Forelimb muscle (tissue), 1 donor: ENCODE results near the gene SLC8A1. TPM values are rescaled to one million over a fixed set of nuclear protein-coding genes. Genes with fewer than 3 reads are reported as not detected.

ENCODE experiments used
- DNase-seq: peaks from one replicate; pipeline ENCODE4 v3.0.0-alpha.2; 2013; ENCODE audit warnings: low read depth
- polyA plus RNA-seq: library from polyadenylated mRNA; unstranded; fragments of 120-200 nt; gene quantifications from one replicate; pipeline ENCODE4 v1.2.1, GENCODE V29; 2013; ENCODE audit not compliant: insufficient read length

SLC8A1 gene
- polyA plus RNA-seq, 1 donor = 6.5 TPM

- DNase-seq = no peak
Observed at GRCh38 chr2:40230707-40231432, 221.0 kb downstream of the SLC8A1 start.

GRCh38 chr2:40230186-40230585 lies 221.7 kb downstream of the SLC8A1 start:
- DNase-seq = no peak

DNA sequence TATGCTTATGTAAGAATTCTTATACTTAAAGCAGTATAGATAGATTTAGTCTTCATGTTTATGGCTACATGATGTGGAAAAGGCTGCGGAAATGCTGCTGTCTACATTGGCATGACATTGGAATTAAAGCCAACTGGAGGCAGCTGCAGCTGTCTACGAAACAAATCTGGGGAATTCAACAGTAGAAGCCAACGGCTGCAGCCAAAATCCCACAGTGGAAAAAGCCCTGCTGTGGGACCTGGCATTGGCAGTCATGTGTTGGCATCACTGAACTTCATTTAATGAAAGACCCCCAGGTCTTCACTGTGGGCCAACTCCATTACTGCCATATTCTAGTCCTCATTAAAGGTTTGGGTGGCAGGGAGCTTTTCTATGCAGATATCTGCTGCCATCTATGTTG lies 223.6 kb downstream of the SLC8A1 start:
- no peak for DNase-seq

GRCh38 chr2:40227210-40227609 lies 224.7 kb downstream of the SLC8A1 start:
- no peak for DNase-seq

DNA sequence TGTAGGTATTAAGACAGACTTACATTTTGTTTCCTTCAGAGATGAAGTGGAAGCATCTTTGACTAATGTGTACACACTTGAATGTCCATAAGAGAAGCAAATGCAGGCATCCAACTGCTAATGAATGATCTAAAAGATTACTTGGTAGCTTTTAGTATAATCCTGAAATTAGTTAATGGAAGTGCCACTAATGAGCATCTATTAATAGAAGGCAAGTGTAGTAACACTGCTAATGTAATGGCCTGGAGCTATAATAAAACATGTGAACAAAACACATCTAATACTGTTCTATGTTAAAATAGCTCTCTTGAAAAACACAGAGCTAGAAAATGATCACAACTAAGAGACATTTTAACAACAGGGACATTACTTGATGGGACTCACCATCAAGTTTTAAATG lies 225.3 kb downstream of the SLC8A1 start:
- DNase-seq = no peak

DNA sequence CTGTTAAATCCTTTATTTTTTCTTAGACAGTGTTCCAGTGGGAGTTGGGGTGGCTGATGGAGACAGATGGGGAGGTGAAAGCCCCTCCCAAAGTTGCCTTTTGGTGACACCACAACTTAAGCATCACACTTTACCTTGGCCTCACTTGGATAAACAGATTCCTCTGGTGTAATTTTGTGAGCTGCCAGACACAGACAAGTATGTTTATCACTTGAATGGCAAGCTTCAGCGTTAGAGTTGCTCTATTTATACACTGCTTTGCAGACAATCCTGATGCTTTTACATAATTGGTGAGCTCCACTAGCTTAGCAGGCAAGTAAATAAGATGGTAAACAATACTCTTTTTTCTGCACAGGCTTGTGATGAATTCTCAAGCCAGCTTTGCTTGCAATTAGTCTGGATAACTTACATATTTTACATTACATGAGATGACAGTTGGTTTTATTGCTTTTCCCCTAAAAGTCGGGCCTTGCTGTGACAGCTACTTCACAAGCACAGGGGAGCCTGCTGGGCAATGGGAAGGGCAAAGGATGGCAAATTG lies 226.2 kb downstream of the SLC8A1 start:
- no peak for DNase-seq

DNA sequence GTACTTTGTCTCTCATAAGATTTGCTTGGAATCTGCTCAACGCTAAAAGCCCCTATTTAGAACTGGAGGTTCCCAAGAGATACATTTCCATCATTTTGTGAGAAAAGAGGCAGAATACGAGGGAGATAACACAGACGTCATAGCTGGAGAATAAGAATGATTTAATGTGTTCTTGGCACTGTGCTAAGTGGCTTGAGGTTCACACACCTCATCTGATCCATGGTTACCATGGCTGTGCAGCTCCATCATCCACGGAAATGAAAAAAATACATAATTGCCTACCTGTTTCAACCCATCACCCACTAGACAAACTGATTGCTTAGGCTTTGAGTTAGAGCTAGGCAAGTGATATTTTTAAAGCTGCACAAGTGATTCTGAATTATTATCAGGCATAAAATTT lies 227.6 kb downstream of the SLC8A1 start:
- no peak for DNase-seq

GRCh38 chr2:40220177-40220925 lies 231.5 kb downstream of the SLC8A1 start:
- DNase-seq = no peak

- DNase-seq = no peak
Observed at GRCh38 chr2:40219141-40219540, 232.7 kb downstream of the SLC8A1 start.

DNA sequence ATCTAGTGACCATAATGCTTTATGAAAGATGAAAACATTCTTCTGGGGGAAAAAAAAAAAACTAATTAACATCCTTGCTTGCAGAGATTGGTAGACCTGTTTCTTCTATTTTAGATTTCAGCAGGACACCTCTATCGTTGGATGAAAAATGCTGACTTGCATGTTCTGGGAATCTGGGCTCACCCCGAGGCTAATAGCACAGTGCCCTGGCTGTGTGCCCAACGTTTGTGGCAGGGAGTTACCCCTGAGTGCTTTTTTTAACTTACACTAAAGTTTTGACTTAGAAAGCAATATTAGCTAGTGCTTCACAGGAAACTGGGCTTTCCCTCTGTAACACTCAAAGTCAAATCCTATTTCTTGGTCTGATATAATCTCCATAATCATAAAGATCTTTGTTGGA lies 233.2 kb downstream of the SLC8A1 start:
- DNase-seq = no peak

DNA sequence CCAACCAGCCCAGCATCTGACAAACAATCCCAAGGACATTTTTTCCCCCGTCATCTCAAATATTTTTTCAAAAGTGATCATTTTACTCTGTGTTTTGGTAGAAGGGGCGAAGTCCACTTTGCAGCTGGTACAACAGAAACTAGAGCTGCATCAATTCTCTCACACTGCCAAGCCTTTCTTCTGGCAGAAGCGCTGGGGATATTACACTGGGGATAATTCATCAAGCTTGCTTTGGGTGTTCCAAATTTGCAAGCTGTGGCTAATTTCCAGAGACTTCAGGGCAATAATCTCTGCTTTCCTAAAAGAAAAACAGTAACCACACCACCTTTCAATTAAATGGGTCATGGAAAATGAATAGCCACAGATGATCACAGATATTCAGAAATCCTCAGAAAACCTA lies 238.3 kb downstream of the SLC8A1 start:
- no peak for DNase-seq

- DNase-seq = no peak
Observed at GRCh38 chr2:40213071-40213470, 238.8 kb downstream of the SLC8A1 start.

DNA sequence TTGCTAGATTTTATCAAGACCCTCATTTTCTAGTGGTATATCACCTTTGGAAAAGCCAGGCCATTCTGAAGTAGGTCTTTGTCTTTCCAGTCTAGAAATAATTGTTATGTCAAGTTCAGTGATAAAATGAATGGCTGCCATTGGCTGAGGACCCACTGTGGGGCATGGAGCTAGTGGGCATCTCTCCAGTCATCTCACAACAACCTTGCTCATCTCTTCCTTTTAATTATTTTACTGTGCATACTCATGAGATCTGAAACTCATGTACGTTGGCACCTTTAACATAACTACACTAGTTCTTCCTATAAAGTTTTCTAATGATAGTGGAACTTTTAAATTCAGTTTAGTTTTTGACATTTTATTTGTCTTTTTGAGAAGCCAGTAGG lies 240.9 kb downstream of the SLC8A1 start:
- no peak for DNase-seq

DNA sequence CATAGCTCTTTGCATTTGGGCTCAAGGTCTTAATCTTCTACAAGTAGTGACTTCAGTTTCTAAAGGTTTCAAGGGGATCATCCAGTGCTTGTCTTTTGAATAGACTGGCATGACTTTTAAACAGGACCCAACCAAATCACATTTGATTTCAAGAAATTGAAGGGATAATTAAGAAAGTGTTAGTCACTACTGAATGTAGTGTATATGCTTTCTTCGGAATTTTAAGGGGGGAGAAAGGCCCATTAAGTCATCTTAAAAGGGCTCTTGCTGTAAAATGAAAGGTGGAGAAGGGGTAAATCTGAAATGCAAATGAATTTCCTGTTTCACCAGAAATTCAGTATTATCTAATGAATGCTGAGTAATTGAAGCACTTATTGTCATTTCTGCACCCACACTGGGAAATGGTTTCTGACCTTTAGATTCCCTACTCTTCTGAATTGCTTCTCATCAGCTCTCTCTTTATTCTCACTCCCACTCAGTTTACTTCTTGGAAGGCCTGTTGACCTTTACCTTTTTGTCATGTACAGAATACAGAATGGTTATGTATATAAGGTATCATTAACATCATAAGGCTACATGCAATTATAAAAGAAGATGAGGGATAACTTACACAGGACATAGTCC lies 241.4 kb downstream of the SLC8A1 start:
- DNase-seq = no peak

DNA sequence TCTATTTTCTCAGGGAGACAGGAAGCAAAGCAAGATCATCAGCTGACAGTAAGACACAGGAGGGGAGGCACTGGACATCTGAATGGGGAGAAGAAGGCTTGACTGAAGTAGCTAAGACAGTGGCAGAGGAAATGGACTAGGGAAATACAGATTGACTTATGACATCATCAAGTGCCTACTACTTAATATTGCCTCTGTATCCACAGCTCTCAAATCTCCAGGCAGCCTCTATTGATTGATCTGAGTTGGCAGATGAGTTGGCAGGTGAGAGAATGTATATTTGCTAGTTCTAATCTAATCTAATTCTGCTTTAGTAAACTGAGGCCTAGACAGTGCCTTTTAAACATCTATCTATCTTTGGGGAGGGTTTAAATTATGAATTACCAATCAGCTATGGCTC lies 242.1 kb downstream of the SLC8A1 start:
- no peak for DNase-seq

GRCh38 chr2:40208463-40208862 lies 243.4 kb downstream of the SLC8A1 start:
- DNase-seq = no peak

- no peak for DNase-seq
Observed at GRCh38 chr2:40204268-40204667, 247.6 kb downstream of the SLC8A1 start.

GRCh38 chr2:40202798-40203400 lies 249.0 kb downstream of the SLC8A1 start:
- DNase-seq = no peak

- no peak for DNase-seq
Observed at GRCh38 chr2:40201425-40201824, 250.5 kb downstream of the SLC8A1 start.

- DNase-seq = no peak
Observed at GRCh38 chr2:40200366-40200915, 251.4 kb downstream of the SLC8A1 start.

DNA sequence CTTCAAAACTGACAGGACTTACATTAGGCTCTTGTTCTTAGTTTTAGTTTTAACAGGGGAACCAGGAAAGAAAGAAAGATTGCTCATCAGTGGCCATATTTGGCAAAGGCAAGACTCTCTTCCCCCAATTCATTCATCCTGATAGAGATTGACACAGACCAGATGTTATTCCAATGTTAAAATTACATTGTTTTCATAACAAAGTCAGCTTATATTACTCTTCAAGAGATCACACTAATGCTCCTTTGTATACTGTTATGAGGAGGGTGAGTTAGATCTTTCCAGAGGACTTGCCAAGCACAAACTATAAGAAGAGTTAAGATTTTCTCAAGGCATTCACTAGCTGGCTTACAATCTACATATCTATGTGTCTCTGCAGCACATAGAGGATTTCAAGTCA lies 252.1 kb downstream of the SLC8A1 start:
- DNase-seq = peak; percentile 58

GRCh38 chr2:40197121-40197520 lies 254.8 kb downstream of the SLC8A1 start:
- DNase-seq = no peak
